ENCODE measurements around the gene FXYD6.

FXYD6 gene

DNA sequence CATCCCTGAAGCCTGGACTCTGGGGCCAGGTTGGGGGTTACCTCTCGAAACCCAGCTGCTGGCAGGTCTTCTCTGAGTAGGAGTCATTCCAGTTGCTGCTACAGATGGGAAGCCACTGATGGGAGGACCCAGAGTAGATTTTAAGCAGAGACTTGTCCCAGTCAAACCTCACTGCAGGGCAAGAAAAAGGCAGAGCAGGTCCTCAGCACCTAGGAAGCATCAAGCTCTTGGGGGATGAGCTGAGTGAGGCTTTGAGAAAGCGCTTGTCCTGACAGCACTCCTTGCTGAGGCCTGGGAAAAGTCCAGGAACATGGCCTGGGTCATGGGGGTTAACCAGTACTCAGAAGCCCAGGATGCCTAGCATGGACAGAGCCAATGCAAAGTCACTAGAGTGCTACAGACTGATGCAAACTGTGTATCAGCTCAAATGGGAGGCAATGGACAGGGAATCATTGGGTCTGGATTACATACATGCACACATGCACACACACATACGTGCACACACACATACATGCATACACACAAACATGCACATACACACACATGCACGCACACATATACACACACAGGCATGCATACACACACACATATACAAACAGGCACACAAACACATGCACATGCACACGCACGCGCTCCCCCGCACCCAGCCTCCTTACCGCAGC lies 37.4 kb upstream of the FXYD6 start:
- TF ChIP-seq, protein P1, sequence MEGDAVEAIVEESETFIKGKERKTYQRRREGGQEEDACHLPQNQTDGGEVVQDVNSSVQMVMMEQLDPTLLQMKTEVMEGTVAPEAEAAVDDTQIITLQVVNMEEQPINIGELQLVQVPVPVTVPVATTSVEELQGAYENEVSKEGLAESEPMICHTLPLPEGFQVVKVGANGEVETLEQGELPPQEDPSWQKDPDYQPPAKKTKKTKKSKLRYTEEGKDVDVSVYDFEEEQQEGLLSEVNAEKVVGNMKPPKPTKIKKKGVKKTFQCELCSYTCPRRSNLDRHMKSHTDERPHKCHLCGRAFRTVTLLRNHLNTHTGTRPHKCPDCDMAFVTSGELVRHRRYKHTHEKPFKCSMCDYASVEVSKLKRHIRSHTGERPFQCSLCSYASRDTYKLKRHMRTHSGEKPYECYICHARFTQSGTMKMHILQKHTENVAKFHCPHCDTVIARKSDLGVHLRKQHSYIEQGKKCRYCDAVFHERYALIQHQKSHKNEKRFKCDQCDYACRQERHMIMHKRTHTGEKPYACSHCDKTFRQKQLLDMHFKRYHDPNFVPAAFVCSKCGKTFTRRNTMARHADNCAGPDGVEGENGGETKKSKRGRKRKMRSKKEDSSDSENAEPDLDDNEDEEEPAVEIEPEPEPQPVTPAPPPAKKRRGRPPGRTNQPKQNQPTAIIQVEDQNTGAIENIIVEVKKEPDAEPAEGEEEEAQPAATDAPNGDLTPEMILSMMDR (IDR thresholded peaks at IDR 0.05; ENCODE audit: low read depth, low read length) = no peak

DNA sequence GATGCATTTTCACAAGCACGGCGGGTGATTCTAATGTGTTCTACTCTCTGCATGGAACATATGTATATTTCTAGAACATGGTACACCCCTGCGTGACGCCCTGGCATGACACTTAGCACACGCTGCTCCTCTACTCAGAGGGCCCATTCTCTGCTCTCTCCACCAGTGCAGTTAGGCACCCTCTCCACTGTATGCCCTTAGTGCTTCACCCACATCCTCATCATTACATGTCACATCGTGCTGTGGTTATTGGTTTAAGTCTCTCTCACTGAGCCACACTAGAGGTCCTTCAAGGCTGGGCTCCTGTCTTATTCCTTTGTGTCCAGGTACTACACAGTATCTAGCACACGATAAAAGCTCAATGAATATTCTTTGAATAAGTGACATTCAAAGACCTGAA lies 36.0 kb upstream of the FXYD6 start:
- TF ChIP-seq, protein P1 (IDR thresholded peaks at IDR 0.05; ENCODE audit: low read depth, low read length) = no peak
- Histone ChIP-seq H3K9me3 (ENCODE audit: severe bottlenecking) (no peaks in the 10 kb centered on the region), H3K27ac (no peak overlapping the region)

More for the DNA sequence above, 37.4 kb upstream of the FXYD6 start:
- H3K36me3 ChIP-seq = no peaks in the 10 kb centered on the region
- no peaks in the 10 kb centered on the region for H3K27me3 ChIP-seq (ENCODE audit: insufficient read depth, low read depth, severe bottlenecking)
- no peak overlapping the region for H3K27ac ChIP-seq
- DNase-seq = no peak
- H3K9me3 ChIP-seq (ENCODE audit: severe bottlenecking) = no peaks in the 10 kb centered on the region
- H3K4me3 ChIP-seq (ENCODE audit: low read depth, low read length) = no peak overlapping the region

DNA sequence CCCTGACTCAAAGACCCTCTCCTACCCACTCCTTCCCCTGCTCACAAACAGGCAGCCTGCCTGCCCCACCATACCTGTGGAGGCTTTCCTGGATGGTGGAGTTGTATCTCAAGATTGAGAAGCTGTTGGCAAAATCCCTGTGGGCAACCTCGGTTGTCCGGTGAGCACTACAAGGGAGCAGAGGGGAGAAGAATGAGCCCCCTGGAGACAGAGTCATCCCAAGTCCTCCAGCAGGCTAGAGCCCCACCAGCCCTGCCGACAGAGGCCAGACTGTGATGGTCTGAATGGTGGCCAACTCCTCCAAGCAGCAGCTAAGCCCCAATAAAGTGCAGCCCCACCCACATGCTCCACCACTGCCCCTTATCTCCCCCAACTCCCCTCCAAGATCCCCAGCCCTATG lies 35.2 kb upstream of the FXYD6 start:
- H3K27me3 ChIP-seq (ENCODE audit: insufficient read depth, low read depth, severe bottlenecking) = no peaks in the 10 kb centered on the region
- H3K4me3 ChIP-seq (ENCODE audit: low read depth, low read length) = no peak overlapping the region
- no peak overlapping the region for H3K27ac ChIP-seq
- TF ChIP-seq, protein P1 (IDR thresholded peaks at IDR 0.05; ENCODE audit: low read depth, low read length) = no peak
- H3K36me3 ChIP-seq = no peaks in the 10 kb centered on the region
- no peaks in the 10 kb centered on the region for H3K9me3 ChIP-seq (ENCODE audit: severe bottlenecking)
- DNase-seq = no peak

More for the DNA sequence above, 36.0 kb upstream of the FXYD6 start:
- H3K4me3 ChIP-seq (ENCODE audit: low read depth, low read length) = no peak overlapping the region
- DNase-seq = no peak
- no peaks in the 10 kb centered on the region for H3K36me3 ChIP-seq
- no peaks in the 10 kb centered on the region for H3K27me3 ChIP-seq (ENCODE audit: insufficient read depth, low read depth, severe bottlenecking)

DNA sequence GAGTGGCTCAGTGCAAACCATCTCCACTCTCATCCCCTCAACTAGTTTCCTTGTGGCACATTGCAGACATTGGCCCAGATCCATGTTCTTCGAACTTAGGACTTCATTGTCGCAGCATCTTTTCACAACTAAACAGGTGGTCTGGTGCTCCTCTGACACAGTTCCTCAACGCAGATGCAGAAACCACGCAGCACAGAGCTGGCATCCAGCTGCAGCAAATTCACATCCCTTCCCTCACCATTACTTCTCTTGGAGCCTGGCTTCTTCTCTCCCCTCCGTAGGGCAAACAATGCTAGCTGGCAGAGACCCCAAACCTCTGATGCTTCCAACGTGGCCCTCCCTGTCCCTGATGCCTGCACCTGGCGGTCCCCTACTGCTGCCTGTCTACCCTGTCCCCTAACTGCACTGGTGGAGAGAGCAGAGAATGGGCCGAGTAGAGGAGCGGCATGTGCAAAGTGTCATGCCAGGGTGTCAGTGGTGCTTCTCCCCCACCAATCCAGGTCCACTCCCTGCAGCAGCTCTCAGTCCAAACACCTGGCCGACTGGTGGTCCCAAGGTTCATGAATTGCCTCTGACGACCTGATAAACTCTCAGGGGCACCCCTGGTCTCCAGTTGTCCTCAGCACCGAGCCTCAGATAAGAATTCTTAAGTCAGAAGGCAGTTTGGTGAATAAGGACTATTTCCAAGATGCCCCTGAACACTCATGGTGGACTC lies 34.6 kb upstream of the FXYD6 start:
- TF ChIP-seq, protein P1 (IDR thresholded peaks at IDR 0.05; ENCODE audit: low read depth, low read length) = no peak
- Histone ChIP-seq H3K27me3 (ENCODE audit: insufficient read depth, low read depth, severe bottlenecking) (no peaks in the 10 kb centered on the region), H3K4me3 (ENCODE audit: low read depth, low read length) (no peak overlapping the region), H3K27ac (no peak overlapping the region), H3K36me3 (no peaks in the 10 kb centered on the region), H3K9me3 (ENCODE audit: severe bottlenecking) (no peaks in the 10 kb centered on the region)
- no peak for DNase-seq

DNA sequence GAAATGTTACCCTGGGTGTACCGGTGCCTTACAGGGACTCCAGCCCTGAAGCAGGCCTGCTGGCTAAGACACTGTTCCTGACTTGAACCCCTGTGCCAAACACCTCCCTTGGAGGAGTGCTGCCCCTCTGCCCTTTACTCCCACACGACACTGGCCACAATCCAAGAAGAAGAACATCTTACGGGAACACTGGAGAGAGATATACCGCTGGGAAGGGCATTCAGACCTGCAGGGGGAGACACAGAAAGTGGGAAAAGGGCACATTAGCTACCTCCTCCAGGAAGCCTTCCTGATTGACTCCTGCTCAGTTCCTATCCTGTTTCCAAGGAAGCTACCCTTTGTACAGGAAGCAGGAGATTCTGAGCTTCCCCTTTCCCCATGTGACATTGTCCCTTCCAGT lies 34.1 kb upstream of the FXYD6 start:
- Histone ChIP-seq H3K9me3 (ENCODE audit: severe bottlenecking) (no peaks in the 10 kb centered on the region), H3K4me3 (ENCODE audit: low read depth, low read length) (no peak overlapping the region), H3K27ac (no peak overlapping the region), H3K36me3 (no peaks in the 10 kb centered on the region), H3K27me3 (ENCODE audit: insufficient read depth, low read depth, severe bottlenecking) (no peaks in the 10 kb centered on the region)
- DNase-seq = no peak
- TF ChIP-seq, protein P1 (IDR thresholded peaks at IDR 0.05; ENCODE audit: low read depth, low read length) = no peak

Measured in WERI-Rb-1 (cell line).